DOHH2 (cell line): Measurements from ENCODE around the gene PRDM16.

ENCODE experiments used
- H3F3A ChIP-seq: fragments of 200-600 bp; sonication (generic), shearing (Covaris generic); 2 replicates; pipeline ENCODE4 v1.6.0; 2016; ENCODE audit warnings: antibody characterized with exemption, mild to moderate bottlenecking; ENCODE audit not compliant: control insufficient read depth, insufficient read depth
- H3K27ac ChIP-seq: fragments of 200-600 bp; sonication (generic); 2 replicates; pipeline ENCODE4 v1.5.1; 2014; ENCODE audit warnings: low read depth, mild to moderate bottlenecking, low read length, moderate library complexity
- H3K27me3 ChIP-seq: fragments of 200-600 bp; sonication (generic); 2 replicates; pipeline ENCODE4 v1.6.1; 2014; ENCODE audit warnings: mild to moderate bottlenecking, low read length, mixed read lengths; ENCODE audit not compliant: control insufficient read depth
- H3K36me3 ChIP-seq: fragments of 200-600 bp; sonication (generic); 2 replicates; pipeline ENCODE4 v1.6.1; 2014; ENCODE audit warnings: mild to moderate bottlenecking, low read length, moderate library complexity, mixed read lengths; ENCODE audit not compliant: control insufficient read depth
- H3K4me1 ChIP-seq: fragments of 200-600 bp; sonication (generic); 2 replicates; pipeline ENCODE4 v1.6.1; 2014; ENCODE audit warnings: mild to moderate bottlenecking, low read length, mixed read lengths; ENCODE audit not compliant: control insufficient read depth
- H3K4me2 ChIP-seq: fragments of 200-600 bp; sonication (generic); 2 replicates; pipeline ENCODE4 v1.6.0; 2014; ENCODE audit warnings: mild to moderate bottlenecking, low read length, moderate library complexity
- H3K4me3 ChIP-seq: fragments of 200-600 bp; sonication (generic); 2 replicates; pipeline ENCODE4 v1.5.1; 2014; ENCODE audit warnings: mild to moderate bottlenecking, low read length, mixed read lengths
- H3K79me2 ChIP-seq: fragments of 200-600 bp; sonication (generic); 2 replicates; pipeline ENCODE4 v1.6.1; 2014; ENCODE audit warnings: mild to moderate bottlenecking, low read length, mixed read lengths; ENCODE audit not compliant: control insufficient read depth
- H3K9me2 ChIP-seq: fragments of 200-600 bp; sonication (generic); replicated peaks from 2 replicates; pipeline ENCODE4 v1.6.1; 2014; ENCODE audit warnings: mild to moderate bottlenecking, low read length, mixed read lengths; ENCODE audit not compliant: control insufficient read depth
- H3K9me3 ChIP-seq: fragments of 200-600 bp; sonication (generic); 2 replicates; pipeline ENCODE4 v1.6.1; 2014; ENCODE audit warnings: antibody characterized with exemption, low read length, mixed read lengths; ENCODE audit not compliant: control insufficient read depth, insufficient read depth
- H4K20me1 ChIP-seq: fragments of 200-600 bp; sonication (generic); 2 replicates; pipeline ENCODE4 v1.6.0; 2014; ENCODE audit warnings: low read depth, mild to moderate bottlenecking, antibody characterized with exemption, low read length, moderate library complexity; ENCODE audit not compliant: control insufficient read depth, insufficient read depth
- EZH2phosphoT487 ChIP-seq: fragments of 200-600 bp; sonication (generic); IDR thresholded peaks from 2 replicates; pipeline ENCODE4 v1.6.1; 2017; ENCODE audit warnings: borderline replicate concordance, mild to moderate bottlenecking, antibody characterized with exemption, low read length, moderate library complexity, mixed read lengths
- TF ChIP-seq, protein P1 (sequence below): fragments of 200-600 bp; sonication (generic); IDR thresholded peaks from one replicate; pipeline ENCODE4 v1.5.1; 2014; ENCODE audit warnings: antibody characterized with exemption, mild to moderate bottlenecking, low read depth, low read length; ENCODE audit not compliant: poor library complexity, severe bottlenecking

PRDM16 gene

DNA sequence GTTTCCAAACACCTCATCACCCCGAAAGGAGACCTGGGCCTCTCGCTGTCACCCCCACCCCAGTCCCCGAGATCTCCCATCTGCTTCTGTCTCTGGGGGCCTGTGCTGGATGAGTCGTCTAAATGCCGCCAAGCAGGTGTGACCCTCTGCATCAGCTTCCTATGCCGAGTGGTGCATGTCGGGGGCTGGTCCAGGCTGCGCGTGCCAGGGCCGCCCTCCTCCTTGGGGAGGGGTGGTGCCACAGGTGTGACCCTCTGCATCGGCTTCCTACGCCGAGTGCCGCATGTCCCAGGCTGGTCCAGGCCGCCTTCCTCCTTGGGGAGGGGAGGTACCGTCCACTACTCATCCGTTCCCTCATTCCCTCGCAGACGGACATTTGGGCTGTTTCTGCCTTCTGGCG, 115.7 kb downstream of the PRDM16 start:
- H3K27me3 ChIP-seq = no peaks in the 10 kb centered on the region
- H4K20me1 ChIP-seq = no peaks in the 10 kb centered on the region
- H3K9me3 ChIP-seq = peaks cover 30% of the 10 kb centered on the region; the same call in 1 of the 2 replicates
- no peaks in the 10 kb centered on the region for H3K9me2 ChIP-seq
- TF ChIP-seq EZH2phosphoT487 = no peak
- TF ChIP-seq, protein P1, sequence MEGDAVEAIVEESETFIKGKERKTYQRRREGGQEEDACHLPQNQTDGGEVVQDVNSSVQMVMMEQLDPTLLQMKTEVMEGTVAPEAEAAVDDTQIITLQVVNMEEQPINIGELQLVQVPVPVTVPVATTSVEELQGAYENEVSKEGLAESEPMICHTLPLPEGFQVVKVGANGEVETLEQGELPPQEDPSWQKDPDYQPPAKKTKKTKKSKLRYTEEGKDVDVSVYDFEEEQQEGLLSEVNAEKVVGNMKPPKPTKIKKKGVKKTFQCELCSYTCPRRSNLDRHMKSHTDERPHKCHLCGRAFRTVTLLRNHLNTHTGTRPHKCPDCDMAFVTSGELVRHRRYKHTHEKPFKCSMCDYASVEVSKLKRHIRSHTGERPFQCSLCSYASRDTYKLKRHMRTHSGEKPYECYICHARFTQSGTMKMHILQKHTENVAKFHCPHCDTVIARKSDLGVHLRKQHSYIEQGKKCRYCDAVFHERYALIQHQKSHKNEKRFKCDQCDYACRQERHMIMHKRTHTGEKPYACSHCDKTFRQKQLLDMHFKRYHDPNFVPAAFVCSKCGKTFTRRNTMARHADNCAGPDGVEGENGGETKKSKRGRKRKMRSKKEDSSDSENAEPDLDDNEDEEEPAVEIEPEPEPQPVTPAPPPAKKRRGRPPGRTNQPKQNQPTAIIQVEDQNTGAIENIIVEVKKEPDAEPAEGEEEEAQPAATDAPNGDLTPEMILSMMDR = no peak
- no peak overlapping the region for H3K4me3 ChIP-seq
- no peak overlapping the region for H3K27ac ChIP-seq
- H3K4me2 ChIP-seq = no peak overlapping the region
- H3F3A ChIP-seq = peaks cover 6% of the 10 kb centered on the region; the same call in 1 of the 2 replicates
- H3K4me1 ChIP-seq = no peaks in the 10 kb centered on the region
- H3K36me3 ChIP-seq = no peaks in the 10 kb centered on the region
- no peaks in the 10 kb centered on the region for H3K79me2 ChIP-seq

DNA sequence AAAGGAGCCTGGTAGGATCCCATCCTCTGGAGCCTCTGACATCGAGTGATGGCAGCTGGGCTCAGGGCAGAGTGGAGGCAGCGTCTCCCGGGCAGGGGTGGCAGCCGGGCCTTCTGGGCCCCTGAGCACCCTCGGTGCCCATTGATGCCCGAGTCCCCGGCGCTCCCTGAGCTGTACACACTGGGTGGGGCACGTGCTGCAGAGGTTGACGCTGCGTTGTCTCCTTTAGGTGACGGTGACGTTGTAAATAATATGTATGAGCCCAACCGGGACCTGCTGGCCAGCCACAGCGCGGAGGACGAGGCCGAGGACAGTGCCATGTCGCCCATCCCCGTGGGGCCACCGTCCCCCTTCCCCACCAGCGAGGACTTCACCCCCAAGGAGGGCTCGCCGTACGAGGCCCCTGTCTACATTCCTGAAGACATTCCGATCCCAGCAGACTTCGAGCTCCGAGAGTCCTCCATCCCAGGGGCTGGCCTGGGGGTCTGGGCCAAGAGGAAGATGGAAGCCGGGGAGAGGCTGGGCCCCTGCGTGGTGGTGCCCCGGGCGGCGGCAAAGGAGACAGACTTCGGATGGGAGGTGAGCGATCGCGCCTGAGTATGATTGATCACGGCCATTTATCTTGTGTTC, 117.0 kb downstream of the PRDM16 start:
- no peak overlapping the region for H3K27ac ChIP-seq
- H3K36me3 ChIP-seq = no peaks in the 10 kb centered on the region
- H3K4me3 ChIP-seq = no peak overlapping the region
- H3K9me3 ChIP-seq = peaks cover 17% of the 10 kb centered on the region; the same call in 1 of the 2 replicates
- no peaks in the 10 kb centered on the region for H4K20me1 ChIP-seq
- no peaks in the 10 kb centered on the region for H3K9me2 ChIP-seq
- H3K4me2 ChIP-seq = no peak overlapping the region
- H3K27me3 ChIP-seq = no peaks in the 10 kb centered on the region
- no peaks in the 10 kb centered on the region for H3K4me1 ChIP-seq
- no peaks in the 10 kb centered on the region for H3K79me2 ChIP-seq
- peaks cover 6% of the 10 kb centered on the region; the same call in 1 of the 2 replicates for H3F3A ChIP-seq
- TF ChIP-seq, protein P1 = no peak
- TF ChIP-seq EZH2phosphoT487 = no peak

DNA sequence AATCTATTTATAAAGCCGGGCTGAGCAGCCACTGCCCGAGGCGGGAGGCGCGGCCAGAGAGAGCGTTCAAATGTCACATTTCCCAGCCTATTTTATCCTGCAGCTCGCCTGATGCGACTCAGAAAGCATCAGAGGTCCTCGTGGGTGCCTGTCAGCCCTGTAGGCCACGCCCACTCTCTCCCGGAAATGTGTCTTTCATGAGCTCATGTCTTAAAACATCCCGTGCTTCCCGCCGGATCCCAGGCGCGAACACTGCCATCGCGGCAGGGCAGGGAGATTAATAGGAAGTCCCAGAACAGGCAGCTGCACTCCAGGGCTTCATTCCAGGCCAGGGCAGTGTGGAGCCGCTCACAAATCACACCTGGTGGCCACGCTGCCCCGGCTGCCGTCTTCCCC, 117.5 kb downstream of the PRDM16 start:
- Histone ChIP-seq H3K4me3 (no peak overlapping the region), H3K9me2 (no peaks in the 10 kb centered on the region), H3K27ac (no peak overlapping the region), H3K36me3 (no peaks in the 10 kb centered on the region), H4K20me1 (no peaks in the 10 kb centered on the region), H3F3A (peaks cover under 1% of the 10 kb centered on the region; the same call in 1 of the 2 replicates), H3K4me2 (no peak overlapping the region), H3K9me3 (peaks cover 12% of the 10 kb centered on the region; the same call in 1 of the 2 replicates), H3K27me3 (no peaks in the 10 kb centered on the region), H3K79me2 (no peaks in the 10 kb centered on the region), H3K4me1 (no peaks in the 10 kb centered on the region)
- TF ChIP-seq, protein P1 = no peak
- TF ChIP-seq EZH2phosphoT487 = no peak
